Liver (tissue), 3 donors: Measurements from ENCODE around the gene SCUBE1.

ENCODE experiments used
- ATF3 ChIP-seq: IDR thresholded peaks from 2 replicates; pipeline ENCODE4 v1.6.1; 2016; ENCODE audit warnings: antibody characterized with exemption
- CTCF ChIP-seq: fragments of 150-350 bp; IDR thresholded peaks from 2 replicates; pipeline ENCODE4 v1.5.1; 2017; ENCODE audit warnings: improper control_type of control experiment, low read depth, low read length; ENCODE audit not compliant: missing input control
- EGR1 ChIP-seq, 2 donors: IDR thresholded peaks; 2 replicates each; pipeline ENCODE4 v1.6.1; 2016 to 2018; ENCODE audit warnings: antibody characterized with exemption in 2 of 2, low read depth in 2 of 2
- GABPA ChIP-seq, 2 donors: IDR thresholded peaks in 1 of 2; conservative IDR thresholded peaks in 1 of 2; 2 replicates each; pipeline ENCODE4 v1.6.1; 2016; ENCODE audit warnings: antibody characterized with exemption in 2 of 2, mild to moderate bottlenecking in 1 of 2, moderate library complexity in 1 of 2
- JUND ChIP-seq, 2 donors: IDR thresholded peaks; 2 replicates each; pipeline ENCODE4 v1.6.1; 2016; ENCODE audit warnings: antibody characterized with exemption in 2 of 2
- RAD21 ChIP-seq, 2 donors: IDR thresholded peaks; 2 replicates each; pipeline ENCODE4 v1.6.1; 2016; ENCODE audit warnings: antibody characterized with exemption in 2 of 2, mild to moderate bottlenecking in 2 of 2
- RXRA ChIP-seq, 2 donors: IDR thresholded peaks; 2 replicates each; pipeline ENCODE4 v1.6.1; 2017 to 2018; ENCODE audit warnings: antibody characterized with exemption in 2 of 2, mild to moderate bottlenecking in 1 of 2
- SP1 ChIP-seq: IDR thresholded peaks from 2 replicates; pipeline ENCODE4 v1.6.1; 2018; ENCODE audit warnings: antibody characterized with exemption, mild to moderate bottlenecking
- TAF1 ChIP-seq: conservative IDR thresholded peaks from 2 replicates; pipeline ENCODE4 v1.6.1; 2016; ENCODE audit warnings: antibody characterized with exemption, mild to moderate bottlenecking
- YY1 ChIP-seq: IDR thresholded peaks from 2 replicates; pipeline ENCODE4 v1.6.1; 2016; ENCODE audit warnings: antibody characterized with exemption, mild to moderate bottlenecking
- TF ChIP-seq, protein P1 (sequence below): IDR thresholded peaks from 2 replicates; pipeline ENCODE4 v1.6.1; 2016; ENCODE audit warnings: antibody characterized with exemption, mild to moderate bottlenecking
- TF ChIP-seq, protein P2 (sequence below): IDR thresholded peaks from 2 replicates; pipeline ENCODE4 v1.6.1; 2016; ENCODE audit warnings: antibody characterized with exemption
- donor health status: healthy.
- donor health status: healthy.

DNA sequence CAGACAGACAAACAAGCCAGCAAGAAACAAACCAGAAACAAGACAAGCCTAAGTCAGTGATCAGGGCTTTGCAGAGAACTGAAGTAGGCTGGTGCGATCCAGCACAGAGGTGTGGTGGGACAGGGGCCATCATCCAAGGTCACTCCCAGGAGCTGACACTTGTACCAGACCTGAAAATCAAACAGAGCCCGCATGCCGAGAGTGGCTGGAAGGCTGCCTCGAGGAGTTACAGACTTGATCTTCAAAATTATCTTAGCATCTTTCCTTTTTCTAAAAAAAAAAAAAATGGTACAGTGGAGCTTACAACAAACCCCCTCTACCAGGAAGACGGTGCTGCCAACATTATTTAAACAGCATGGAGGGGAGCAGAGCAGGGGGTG lies 8.8 kb upstream of the SCUBE1 start:
- TF ChIP-seq CTCF, result no peak
- TF ChIP-seq, protein P1, sequence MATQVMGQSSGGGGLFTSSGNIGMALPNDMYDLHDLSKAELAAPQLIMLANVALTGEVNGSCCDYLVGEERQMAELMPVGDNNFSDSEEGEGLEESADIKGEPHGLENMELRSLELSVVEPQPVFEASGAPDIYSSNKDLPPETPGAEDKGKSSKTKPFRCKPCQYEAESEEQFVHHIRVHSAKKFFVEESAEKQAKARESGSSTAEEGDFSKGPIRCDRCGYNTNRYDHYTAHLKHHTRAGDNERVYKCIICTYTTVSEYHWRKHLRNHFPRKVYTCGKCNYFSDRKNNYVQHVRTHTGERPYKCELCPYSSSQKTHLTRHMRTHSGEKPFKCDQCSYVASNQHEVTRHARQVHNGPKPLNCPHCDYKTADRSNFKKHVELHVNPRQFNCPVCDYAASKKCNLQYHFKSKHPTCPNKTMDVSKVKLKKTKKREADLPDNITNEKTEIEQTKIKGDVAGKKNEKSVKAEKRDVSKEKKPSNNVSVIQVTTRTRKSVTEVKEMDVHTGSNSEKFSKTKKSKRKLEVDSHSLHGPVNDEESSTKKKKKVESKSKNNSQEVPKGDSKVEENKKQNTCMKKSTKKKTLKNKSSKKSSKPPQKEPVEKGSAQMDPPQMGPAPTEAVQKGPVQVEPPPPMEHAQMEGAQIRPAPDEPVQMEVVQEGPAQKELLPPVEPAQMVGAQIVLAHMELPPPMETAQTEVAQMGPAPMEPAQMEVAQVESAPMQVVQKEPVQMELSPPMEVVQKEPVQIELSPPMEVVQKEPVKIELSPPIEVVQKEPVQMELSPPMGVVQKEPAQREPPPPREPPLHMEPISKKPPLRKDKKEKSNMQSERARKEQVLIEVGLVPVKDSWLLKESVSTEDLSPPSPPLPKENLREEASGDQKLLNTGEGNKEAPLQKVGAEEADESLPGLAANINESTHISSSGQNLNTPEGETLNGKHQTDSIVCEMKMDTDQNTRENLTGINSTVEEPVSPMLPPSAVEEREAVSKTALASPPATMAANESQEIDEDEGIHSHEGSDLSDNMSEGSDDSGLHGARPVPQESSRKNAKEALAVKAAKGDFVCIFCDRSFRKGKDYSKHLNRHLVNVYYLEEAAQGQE, result no peak
- no peak for TF ChIP-seq ATF3
- no peak for TF ChIP-seq TAF1
- TF ChIP-seq EGR1 (IDR thresholded peaks at IDR 0.05; ENCODE audit: low read depth in 2 of 2), result no peak
- no peak for TF ChIP-seq RXRA (IDR thresholded peaks at IDR 0.05)
- TF ChIP-seq RAD21 (IDR thresholded peaks at IDR 0.05), result no peak
- TF ChIP-seq, protein P2, sequence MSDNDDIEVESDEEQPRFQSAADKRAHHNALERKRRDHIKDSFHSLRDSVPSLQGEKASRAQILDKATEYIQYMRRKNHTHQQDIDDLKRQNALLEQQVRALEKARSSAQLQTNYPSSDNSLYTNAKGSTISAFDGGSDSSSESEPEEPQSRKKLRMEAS, result no peak
- no peak for TF ChIP-seq SP1
- no peak for TF ChIP-seq YY1
- no peak for TF ChIP-seq JUND (IDR thresholded peaks at IDR 0.05)
- no peak for TF ChIP-seq GABPA (IDR thresholded peaks at IDR 0.05 in 1 of 2, conservative IDR thresholded peaks at IDR 0.05 in 1 of 2)
